Effector memory CD8-positive, alpha-beta T cell (primary cell): ENCODE measurements around the gene CXCL6.

Experiments used
- ATAC-seq: fragments of 150-1000 bp; cut with Tn5 transposase; replicated peaks from 2 replicates; pipeline ENCODE4 v1.10.0; 2021; ENCODE audit warnings: mild to moderate bottlenecking, moderate library complexity
- DNase-seq, 3 experiments: peaks; one replicate each; pipeline ENCODE4 v3.0.0; 2021
- H3K27ac Mint-ChIP-seq, 2 donors: one replicate each; pipeline ENCODE4 v1.8.0; 2022; ENCODE audit warnings: mild to moderate bottlenecking in 2 of 2, mixed read lengths in 2 of 2, moderate library complexity in 2 of 2
- H3K27me3 Mint-ChIP-seq, 2 donors: one replicate each; pipeline ENCODE4 v1.8.0; 2022; ENCODE audit warnings: mixed read lengths in 2 of 2
- H3K36me3 Mint-ChIP-seq: one replicate; pipeline ENCODE4 v1.8.0; 2022; ENCODE audit warnings: mild to moderate bottlenecking, moderate library complexity, mixed read lengths; ENCODE audit not compliant: insufficient read depth
- H3K4me1 Mint-ChIP-seq, 2 donors: one replicate each; pipeline ENCODE4 v1.8.0; 2022; ENCODE audit warnings: low read depth in 2 of 2, mixed read lengths in 2 of 2
- H3K4me3 Mint-ChIP-seq, 2 donors: one replicate each; pipeline ENCODE4 v1.8.0; 2022; ENCODE audit warnings: mild to moderate bottlenecking in 2 of 2, mixed read lengths in 2 of 2, moderate library complexity in 2 of 2
- H3K9me3 Mint-ChIP-seq, 2 donors: one replicate each; pipeline ENCODE4 v1.8.0; 2022; ENCODE audit warnings: mixed read lengths in 2 of 2

Gene CXCL6

GRCh38 chr4:73864961-73865360, 28.5 kb downstream of the CXCL6 start:
- H3K4me3 Mint-ChIP-seq = no peak overlapping the region
- ATAC-seq (no peak), DNase-seq (no peak)
- peaks cover 11 to 20% of the 10 kb centered on the region in 2 donors for H3K27me3 Mint-ChIP-seq
- H3K27ac Mint-ChIP-seq = no peak overlapping the region
- peaks cover 0 to 3% of the 10 kb centered on the region in 2 donors for H3K9me3 Mint-ChIP-seq
- no peaks in the 10 kb centered on the region for H3K36me3 Mint-ChIP-seq
- no peaks in the 10 kb centered on the region for H3K4me1 Mint-ChIP-seq

DNA sequence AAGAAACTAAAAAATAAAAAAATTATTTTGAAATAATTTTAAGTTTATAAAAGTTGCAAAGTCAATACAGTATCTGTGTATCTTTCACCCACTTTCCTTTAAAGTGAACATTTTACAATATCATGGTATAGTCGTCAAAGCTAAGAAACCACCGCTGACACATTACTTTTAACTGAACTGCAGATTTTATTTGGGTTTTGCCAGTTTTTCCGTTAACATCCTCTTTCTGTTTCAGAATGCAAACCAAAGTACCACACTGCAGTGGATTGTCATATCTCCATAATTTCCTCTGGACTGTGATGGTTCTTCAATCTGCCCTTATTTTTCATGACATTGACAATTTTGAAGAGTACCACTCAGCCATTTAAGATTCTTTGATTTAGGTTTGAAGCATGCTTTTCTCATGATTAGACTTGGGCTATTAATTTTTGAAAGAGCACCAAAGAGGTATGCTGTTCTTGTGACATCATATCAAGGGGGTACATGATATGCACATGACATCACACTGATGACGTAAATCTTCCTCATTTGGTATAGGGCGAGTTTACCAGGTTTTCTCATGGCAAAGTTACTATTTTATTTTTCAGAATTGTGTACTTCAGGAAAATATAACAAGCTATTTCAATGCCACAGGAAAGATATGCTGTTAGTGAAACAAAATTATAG, 29.1 kb downstream of the CXCL6 start:
- Mint-ChIP-seq H3K27me3 (peaks cover 11 to 20% of the 10 kb centered on the region in 2 donors), H3K4me1 (no peaks in the 10 kb centered on the region), H3K9me3 (peaks cover 0 to 3% of the 10 kb centered on the region in 2 donors), H3K27ac (no peak overlapping the region), H3K4me3 (no peak overlapping the region), H3K36me3 (no peaks in the 10 kb centered on the region)
- DNase-seq (no peak), ATAC-seq (no peak)

GRCh38 chr4:73866246-73866645, 29.8 kb downstream of the CXCL6 start:
- DNase-seq (no peak), ATAC-seq (no peak)
- Mint-ChIP-seq H3K4me3 (no peak overlapping the region), H3K27ac (no peak overlapping the region), H3K9me3 (peaks cover 0 to 3% of the 10 kb centered on the region in 2 donors), H3K27me3 (peaks cover 11 to 20% of the 10 kb centered on the region in 2 donors), H3K36me3 (no peaks in the 10 kb centered on the region), H3K4me1 (no peaks in the 10 kb centered on the region)

- H3K27ac Mint-ChIP-seq = no peak overlapping the region
- H3K36me3 Mint-ChIP-seq = no peaks in the 10 kb centered on the region
- H3K27me3 Mint-ChIP-seq = peaks cover 11 to 20% of the 10 kb centered on the region in 2 donors
- DNase-seq (no peak), ATAC-seq (no peak)
- H3K9me3 Mint-ChIP-seq = peaks cover 2 to 4% of the 10 kb centered on the region in 2 donors
- no peaks in the 10 kb centered on the region for H3K4me1 Mint-ChIP-seq
- no peak overlapping the region for H3K4me3 Mint-ChIP-seq
Measured at GRCh38 chr4:73867783-73868182, 31.3 kb downstream of the CXCL6 start.

- DNase-seq (no peak), ATAC-seq (no peak)
- H3K4me1 Mint-ChIP-seq = no peaks in the 10 kb centered on the region
- H3K4me3 Mint-ChIP-seq = no peak overlapping the region
- H3K36me3 Mint-ChIP-seq = no peaks in the 10 kb centered on the region
- H3K9me3 Mint-ChIP-seq = peaks cover 3 to 7% of the 10 kb centered on the region in 2 donors
- no peak overlapping the region for H3K27ac Mint-ChIP-seq
- peaks cover 11 to 20% of the 10 kb centered on the region in 2 donors for H3K27me3 Mint-ChIP-seq
Measured at GRCh38 chr4:73868206-73869129, 32.0 kb downstream of the CXCL6 start.

DNA sequence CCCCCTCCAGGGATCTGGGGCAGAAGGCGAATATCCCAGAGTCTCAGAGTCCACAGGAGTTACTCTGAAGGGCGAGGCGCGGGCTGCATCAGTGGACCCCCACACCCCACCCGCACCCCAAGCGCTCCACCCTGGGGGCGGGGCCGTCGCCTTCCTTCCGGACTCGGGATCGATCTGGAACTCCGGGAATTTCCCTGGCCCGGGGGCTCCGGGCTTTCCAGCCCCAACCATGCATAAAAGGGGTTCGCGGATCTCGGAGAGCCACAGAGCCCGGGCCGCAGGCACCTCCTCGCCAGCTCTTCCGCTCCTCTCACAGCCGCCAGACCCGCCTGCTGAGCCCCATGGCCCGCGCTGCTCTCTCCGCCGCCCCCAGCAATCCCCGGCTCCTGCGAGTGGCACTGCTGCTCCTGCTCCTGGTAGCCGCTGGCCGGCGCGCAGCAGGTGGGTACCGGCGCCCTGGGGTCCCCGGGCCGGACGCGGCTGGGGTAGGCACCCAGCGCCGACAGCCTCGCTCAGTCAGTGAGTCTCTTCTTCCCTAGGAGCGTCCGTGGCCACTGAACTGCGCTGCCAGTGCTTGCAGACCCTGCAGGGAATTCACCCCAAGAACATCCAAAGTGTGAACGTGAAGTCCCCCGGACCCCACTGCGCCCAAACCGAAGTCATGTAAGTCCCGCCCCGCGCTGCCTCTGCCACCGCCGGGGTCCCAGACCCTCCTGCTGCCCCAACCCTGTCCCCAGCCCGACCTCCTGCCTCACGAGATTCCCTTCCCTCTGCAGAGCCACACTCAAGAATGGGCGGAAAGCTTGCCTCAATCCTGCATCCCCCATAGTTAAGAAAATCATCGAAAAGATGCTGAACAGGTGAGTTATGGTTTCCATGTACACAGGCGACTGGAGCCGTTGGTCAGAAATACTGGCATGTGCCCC, 32.9 kb downstream of the CXCL6 start, which contains the start of gene CXCL1:
Gene CXCL1 (plus strand): TSS at position 264 of the 926 bp plus-strand sequence. CDS start 78 bp downstream, at position 342.
- no peak for ATAC-seq
- Mint-ChIP-seq H3K4me3 (no peak within 1 kb of the TSS), H3K27me3 (peaks cover 11 to 20% of the 10 kb centered on the region in 2 donors), H3K9me3 (peaks cover 5 to 7% of the 10 kb centered on the region in 2 donors), H3K4me1 (no peaks in the 10 kb centered on the region), H3K27ac (no peak within 1 kb of the TSS), H3K36me3 (no peaks in the 10 kb centered on the region)
- DNase-seq = no peak

GRCh38 chr4:73870260-73870659, 33.8 kb downstream of the CXCL6 start:
- no peak overlapping the region for H3K27ac Mint-ChIP-seq
- no peak overlapping the region for H3K4me3 Mint-ChIP-seq
- no peak for ATAC-seq
- peaks cover 5 to 7% of the 10 kb centered on the region in 2 donors for H3K9me3 Mint-ChIP-seq
- DNase-seq = no peak
- peaks cover 11 to 20% of the 10 kb centered on the region in 2 donors for H3K27me3 Mint-ChIP-seq
- H3K4me1 Mint-ChIP-seq = no peaks in the 10 kb centered on the region
- H3K36me3 Mint-ChIP-seq = no peaks in the 10 kb centered on the region

DNA sequence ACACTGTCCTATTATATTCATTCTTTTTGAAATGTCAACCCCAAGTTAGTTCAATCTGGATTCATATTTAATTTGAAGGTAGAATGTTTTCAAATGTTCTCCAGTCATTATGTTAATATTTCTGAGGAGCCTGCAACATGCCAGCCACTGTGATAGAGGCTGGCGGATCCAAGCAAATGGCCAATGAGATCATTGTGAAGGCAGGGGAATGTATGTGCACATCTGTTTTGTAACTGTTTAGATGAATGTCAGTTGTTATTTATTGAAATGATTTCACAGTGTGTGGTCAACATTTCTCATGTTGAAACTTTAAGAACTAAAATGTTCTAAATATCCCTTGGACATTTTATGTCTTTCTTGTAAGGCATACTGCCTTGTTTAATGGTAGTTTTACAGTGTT, 34.3 kb downstream of the CXCL6 start:
- H3K36me3 Mint-ChIP-seq = no peaks in the 10 kb centered on the region
- no peak overlapping the region for H3K27ac Mint-ChIP-seq
- ATAC-seq = no peak
- no peaks in the 10 kb centered on the region for H3K4me1 Mint-ChIP-seq
- H3K27me3 Mint-ChIP-seq = peaks cover 11 to 20% of the 10 kb centered on the region in 2 donors
- no peak overlapping the region for H3K4me3 Mint-ChIP-seq
- no peak for DNase-seq
- peaks cover 5 to 7% of the 10 kb centered on the region in 2 donors for H3K9me3 Mint-ChIP-seq

DNA sequence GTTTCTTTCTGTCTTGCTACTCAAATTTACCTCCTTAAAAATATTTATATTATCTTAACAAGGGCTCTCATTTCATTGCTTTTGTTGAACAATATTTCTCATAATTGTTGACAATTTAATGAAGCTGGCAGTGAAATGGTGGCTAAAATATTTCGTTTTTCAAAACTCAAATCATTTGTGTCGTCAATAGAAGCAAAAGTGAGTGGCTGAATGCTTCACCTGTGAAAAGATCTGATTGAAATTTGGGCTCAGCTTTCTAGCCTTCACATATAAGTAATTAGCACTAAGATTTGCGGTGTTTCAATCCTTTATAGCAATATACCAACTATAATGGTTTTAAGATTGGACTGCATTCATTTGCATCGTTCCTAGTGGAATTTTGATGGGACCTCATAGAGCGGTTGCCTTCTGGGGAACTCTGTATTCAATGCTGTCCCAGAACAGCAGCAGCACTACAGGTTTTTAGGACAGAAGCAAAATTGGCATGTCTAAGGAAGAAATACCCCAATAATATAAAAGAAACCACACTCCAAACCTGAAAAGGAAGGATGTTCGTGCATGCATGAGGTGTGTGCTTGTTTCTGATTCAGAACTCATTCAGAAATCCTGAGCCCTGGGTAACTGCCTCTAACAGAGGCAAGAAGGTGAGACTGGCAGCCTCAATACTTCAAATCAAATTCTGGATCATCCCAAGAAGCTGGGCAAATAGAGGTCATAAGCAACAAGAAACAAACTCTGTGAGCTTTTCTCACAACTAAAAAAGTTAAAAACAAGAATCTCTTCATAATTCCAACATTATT, 35.2 kb downstream of the CXCL6 start:
- peaks cover 11 to 20% of the 10 kb centered on the region in 2 donors for H3K27me3 Mint-ChIP-seq
- ATAC-seq (no peak), DNase-seq (no peak)
- H3K36me3 Mint-ChIP-seq = no peaks in the 10 kb centered on the region
- no peaks in the 10 kb centered on the region for H3K4me1 Mint-ChIP-seq
- peaks cover 5 to 7% of the 10 kb centered on the region in 2 donors for H3K9me3 Mint-ChIP-seq
- no peak overlapping the region for H3K4me3 Mint-ChIP-seq
- H3K27ac Mint-ChIP-seq = no peak overlapping the region

DNA sequence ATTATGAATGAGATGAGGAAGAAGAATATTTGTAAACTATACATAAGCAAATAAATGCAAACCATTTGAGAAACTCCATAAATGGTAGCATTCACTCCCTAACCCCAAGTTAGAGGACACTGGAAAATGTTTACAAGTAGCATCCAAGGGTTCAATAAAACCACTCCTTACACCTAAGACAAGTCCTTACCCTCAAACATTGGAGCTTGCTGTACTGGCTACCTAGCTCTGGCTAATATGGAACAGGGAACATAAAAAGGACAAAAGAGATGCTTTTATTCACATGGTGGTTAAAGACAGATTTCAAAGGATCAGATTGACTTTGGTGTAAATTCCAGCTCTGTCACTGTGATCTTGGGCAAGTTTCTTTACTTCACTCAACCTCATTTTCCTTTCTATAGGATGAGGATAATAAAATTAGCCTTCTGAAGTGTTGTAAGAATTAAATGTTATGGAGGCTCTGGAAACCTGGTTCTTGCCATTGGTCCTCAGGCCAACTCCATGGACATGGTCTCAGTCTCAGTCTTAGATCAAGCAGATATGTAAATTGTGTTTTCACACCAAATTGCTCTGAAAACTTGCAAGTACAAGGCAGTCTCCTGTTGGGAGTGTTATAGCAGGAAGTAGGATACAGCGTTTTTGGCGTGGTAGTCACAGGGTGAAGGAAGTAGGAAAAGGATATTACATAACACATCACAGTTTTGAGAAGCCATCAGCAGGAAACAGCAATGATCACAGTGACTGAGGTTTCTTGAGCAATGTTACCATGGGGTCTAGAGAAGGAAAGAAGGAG, 36.0 kb downstream of the CXCL6 start:
- Mint-ChIP-seq H3K27me3 (peaks cover 11 to 20% of the 10 kb centered on the region in 2 donors), H3K4me3 (no peak overlapping the region), H3K4me1 (no peaks in the 10 kb centered on the region), H3K27ac (no peak overlapping the region), H3K36me3 (no peaks in the 10 kb centered on the region), H3K9me3 (peaks cover 5 to 7% of the 10 kb centered on the region in 2 donors)
- ATAC-seq (no peak), DNase-seq (no peak)

- Mint-ChIP-seq H3K36me3 (no peaks in the 10 kb centered on the region), H3K4me3 (no peak overlapping the region), H3K27ac (no peak overlapping the region), H3K4me1 (no peaks in the 10 kb centered on the region), H3K27me3 (peaks cover 0 to 5% of the 10 kb centered on the region in 2 donors), H3K9me3 (peaks cover 5 to 7% of the 10 kb centered on the region in 2 donors)
- ATAC-seq (no peak), DNase-seq (no peak)
Measured at GRCh38 chr4:73874386-73874785, 37.9 kb downstream of the CXCL6 start.

DNA sequence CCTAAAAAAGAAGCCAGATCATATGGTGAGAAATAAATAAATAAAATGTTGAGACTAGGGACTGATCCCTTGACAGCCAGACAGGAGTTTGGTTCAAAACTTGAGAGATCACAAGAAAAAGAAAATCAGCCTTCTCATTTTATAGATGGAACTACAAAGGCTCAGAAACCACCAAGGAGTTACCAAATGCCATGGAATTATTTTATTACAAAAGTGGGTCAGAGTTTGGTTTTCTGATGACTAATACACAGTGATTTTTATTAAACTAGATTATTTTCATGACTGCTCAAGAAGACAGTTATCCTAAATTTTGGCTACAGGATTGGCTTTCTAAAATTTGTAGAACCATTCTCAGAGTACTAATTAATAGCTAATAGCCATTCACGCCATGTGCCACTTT, 38.9 kb downstream of the CXCL6 start:
- DNase-seq = no peak
- no peak overlapping the region for H3K27ac Mint-ChIP-seq
- H3K27me3 Mint-ChIP-seq = no peaks in the 10 kb centered on the region

More for the DNA sequence above, 38.9 kb downstream of the CXCL6 start:
- peaks cover 5 to 7% of the 10 kb centered on the region in 2 donors for H3K9me3 Mint-ChIP-seq
- H3K4me3 Mint-ChIP-seq = no peak overlapping the region
- no peaks in the 10 kb centered on the region for H3K36me3 Mint-ChIP-seq
- ATAC-seq = no peak
- no peaks in the 10 kb centered on the region for H3K4me1 Mint-ChIP-seq
